HG03280 (cell line): ENCODE results near the gene TNRC6C.
"Not testable (repeated sequence)": the region's sequence is repeated elsewhere in the genome, so short reads cannot be mapped to it uniquely, and the experiment has no call there.

ENCODE experiments used
- ATAC-seq: cut with Tn5 transposase; IDR thresholded peaks from one replicate; pipeline ENCODE4 v1.9.1; 2021; ENCODE audit warnings: mild to moderate bottlenecking, moderate library complexity; ENCODE audit not compliant: unreplicated experiment

Gene TNRC6C

DNA sequence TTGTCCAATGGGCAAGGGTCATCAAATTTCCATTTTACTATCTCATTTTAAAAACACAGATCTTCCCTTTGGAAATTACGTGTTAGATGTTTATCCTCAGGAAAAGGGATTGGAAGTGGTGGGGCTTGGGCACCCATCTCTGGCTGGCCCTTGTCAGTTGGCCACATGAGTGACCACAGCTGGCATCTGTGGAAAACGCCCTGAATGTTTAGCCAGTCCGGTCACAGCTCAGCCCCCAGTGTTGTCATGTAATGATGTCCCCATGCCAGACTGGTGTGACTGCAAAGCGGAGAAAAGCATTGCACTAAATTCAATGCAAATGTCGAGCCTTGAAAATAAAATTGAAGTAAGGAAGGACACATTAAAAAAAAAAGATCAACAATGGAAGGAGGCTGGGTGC lies 117.0 kb downstream of the TNRC6C start:
- ATAC-seq = no peak

DNA sequence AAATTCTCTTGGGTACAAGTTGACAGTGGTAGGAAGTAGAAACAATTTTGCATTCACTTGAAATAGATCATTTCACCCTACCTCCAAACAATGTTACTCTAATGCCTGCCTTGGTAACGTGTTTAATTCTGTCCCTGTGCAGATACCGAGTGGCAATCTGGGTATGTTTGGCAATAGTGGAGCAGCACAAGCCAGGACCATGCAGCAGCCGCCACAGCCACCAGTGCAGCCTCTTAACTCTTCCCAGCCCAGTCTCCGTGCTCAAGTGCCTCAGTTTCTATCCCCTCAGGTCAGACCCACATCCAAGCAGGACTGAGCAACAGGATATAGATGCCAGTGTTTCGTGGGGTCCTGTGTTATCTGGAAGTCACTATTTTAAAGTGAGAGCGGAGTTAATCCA lies 120.8 kb downstream of the TNRC6C start:
- ATAC-seq = no peak

DNA sequence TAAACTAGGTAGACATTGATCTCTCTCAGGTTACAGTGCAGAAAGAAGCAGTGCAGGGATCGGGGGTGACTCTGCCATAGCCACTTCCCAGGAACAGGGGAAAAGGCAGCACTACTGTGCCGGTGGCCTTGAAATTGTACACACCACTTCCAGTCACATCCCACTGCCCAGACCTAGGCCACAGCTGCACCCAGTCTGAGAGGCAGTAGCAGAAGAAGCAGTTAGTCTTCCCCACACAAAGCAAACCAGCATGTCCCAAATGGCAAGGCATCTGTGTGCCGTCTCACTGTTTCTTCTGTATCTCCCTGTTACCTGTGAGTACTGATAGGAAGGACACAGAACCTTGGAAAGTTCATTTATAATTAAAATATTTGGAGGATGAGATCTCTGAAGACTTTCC lies 123.0 kb downstream of the TNRC6C start:
- no peak for ATAC-seq

GRCh38 chr17:78082355-78082872 lies 123.9 kb downstream of the TNRC6C start:
- not testable (repeated sequence) for ATAC-seq

DNA sequence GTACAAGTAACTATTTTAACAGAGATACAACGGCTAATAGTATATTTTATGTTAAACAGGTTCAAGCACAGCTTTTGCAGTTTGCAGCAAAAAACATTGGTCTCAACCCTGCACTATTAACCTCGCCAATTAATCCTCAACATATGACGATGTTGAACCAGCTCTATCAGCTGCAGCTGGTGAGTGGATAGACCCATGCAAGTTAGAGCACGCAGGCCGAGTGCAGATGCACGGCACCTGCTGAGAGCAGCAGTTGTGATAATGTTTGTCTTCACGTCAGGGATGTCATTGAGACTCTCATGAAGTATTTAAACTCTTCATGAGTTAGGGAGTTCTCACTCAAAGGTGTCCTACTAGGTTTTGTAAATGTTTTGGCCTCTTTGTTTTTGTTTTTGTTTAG lies 124.5 kb downstream of the TNRC6C start:
- no peak for ATAC-seq

DNA sequence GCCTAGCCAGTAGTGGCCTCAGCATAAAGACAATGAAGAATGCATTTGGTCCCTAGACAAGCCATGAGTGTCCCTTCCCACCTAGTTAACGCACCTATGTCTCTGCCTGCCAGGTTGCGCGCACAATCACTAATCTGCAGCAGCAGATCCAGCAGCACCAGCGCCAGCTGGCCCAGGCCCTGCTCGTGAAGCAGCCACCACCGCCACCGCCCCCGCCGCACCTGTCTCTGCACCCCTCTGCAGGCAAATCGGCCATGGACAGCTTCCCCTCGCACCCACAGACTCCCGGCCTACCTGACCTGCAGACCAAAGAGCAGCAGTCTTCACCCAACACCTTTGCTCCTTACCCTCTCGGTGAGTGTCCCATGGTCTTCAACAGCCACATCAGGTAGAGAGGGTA lies 128.2 kb downstream of the TNRC6C start:
- no peak for ATAC-seq

DNA sequence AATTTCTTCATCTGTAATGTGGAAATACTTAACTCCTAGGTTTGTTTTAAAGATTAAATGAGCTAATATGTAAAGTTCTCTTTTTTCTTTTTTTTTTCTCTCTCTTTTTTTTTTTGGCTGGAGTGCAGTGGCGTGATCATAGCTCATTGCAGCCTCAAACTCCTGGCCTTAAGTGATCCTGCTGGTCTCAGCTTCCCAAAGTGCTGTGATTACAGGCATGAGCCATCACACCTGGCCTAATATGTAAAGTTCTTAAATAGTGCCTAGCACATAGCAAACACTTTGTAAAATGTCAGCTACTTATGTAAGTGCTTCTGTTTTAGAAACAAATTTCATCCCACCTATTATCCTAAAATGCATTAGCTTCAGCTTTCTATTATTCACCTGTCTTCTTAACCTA lies 130.0 kb downstream of the TNRC6C start:
- no peak for ATAC-seq

DNA sequence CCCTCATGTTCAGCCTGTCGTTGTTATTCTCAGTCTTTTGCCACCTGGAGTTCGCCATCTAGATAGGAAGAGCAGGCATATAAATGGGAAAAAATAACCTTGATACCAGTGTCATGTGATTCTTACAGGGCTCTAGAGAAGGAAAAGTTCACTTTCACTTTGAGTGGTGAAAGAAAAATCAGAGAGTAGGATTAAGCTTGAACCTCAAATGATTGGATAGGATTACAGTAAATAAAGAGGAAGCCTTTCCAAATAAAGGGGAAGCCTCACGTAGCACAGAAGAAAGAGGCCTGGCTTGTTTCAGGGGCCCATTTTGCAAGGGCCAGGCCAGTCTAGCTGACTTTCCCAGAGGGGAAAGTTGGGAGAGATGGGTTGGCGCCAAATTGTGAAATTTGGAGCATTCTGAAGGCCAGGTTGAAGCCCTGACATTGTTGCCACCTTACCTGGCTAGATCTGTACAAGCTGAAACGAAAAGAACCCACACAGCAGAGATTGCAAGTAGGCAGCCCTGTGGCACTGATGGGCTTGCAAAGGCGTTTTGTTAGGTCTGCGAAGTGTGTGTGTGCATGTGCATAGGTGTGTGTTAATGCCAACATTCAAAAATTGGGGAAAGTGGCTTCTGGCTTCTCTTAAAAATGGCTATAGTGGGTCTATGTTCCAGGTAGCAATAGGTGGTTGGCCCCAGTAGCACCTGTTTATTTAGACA lies 131.2 kb downstream of the TNRC6C start:
- ATAC-seq = no peak

DNA sequence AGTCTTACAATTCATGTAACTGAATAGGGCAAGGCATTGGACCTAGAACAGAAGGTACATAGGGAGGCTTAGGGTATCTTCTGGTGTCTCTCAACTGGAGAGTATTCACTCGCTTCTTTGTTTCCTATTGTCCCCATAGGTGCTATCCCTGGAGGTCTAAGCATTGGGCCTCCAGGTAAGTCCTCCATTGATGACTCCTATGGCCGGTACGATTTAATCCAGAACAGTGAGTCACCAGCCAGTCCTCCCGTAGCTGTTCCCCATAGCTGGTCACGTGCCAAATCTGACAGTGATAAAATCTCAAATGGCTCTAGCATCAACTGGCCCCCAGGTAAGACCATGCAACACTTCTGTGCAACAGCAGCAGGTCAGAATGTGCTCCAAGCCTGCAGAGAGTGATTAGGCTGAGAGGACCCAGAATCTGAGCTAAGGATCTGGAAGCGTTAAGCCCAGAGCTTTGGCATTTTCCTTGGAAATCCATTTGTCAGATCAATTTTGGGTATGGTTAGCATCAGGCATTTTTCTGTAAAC lies 134.4 kb downstream of the TNRC6C start:
- ATAC-seq = no peak

- ATAC-seq = no peak
These were observed 136.5 kb downstream of the TNRC6C start for GRCh38 chr17:78095035-78095434.

DNA sequence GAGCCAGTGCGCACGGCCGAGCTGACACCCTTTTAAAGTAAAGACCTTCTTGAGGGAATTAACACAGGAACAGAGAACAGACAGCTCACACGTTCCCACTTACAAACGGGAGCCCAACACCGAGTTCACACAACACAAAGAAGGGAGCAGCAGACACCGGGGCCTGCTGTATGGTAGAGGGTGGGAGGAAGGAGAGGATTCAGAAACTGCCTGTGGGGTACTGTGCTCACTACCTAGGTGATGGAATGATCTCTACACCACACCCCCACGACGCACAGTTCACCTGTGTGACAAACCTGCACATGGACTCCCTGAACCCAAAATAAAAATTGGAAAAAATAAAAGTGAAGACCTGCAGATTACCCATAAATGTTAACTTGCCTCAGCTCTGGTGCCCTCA lies 137.6 kb downstream of the TNRC6C start:
- ATAC-seq = no peak

DNA sequence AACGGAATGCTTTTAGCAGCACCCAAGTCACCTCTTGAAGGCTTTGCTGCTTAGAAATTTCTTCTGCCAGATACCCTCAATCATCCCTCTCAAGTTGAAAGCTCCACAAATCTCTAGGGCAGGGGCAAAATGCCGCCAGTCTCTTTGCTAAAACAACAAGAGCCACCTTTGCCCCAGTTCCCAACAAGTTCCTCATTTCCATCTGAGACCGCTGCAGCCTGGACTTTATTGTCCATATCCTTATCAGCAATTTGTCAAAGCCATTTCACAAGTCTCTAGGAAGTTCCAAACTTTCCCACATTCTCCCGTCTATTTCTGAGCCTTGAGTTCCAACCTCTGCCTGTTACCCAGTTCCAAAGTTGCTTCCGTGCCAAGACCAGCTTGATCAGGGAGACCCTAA lies 142.6 kb downstream of the TNRC6C start:
- no peak for ATAC-seq

- ATAC-seq = no peak
These were observed 143.0 kb downstream of the TNRC6C start for GRCh38 chr17:78101542-78101941.

- no peak for ATAC-seq
These were observed 144.8 kb downstream of the TNRC6C start for GRCh38 chr17:78103311-78103710.

GRCh38 chr17:78104540-78104941 lies 146.0 kb downstream of the TNRC6C start:
- no peak for ATAC-seq

GRCh38 chr17:78105101-78105500 lies 146.6 kb downstream of the TNRC6C start:
- ATAC-seq = no peak

DNA sequence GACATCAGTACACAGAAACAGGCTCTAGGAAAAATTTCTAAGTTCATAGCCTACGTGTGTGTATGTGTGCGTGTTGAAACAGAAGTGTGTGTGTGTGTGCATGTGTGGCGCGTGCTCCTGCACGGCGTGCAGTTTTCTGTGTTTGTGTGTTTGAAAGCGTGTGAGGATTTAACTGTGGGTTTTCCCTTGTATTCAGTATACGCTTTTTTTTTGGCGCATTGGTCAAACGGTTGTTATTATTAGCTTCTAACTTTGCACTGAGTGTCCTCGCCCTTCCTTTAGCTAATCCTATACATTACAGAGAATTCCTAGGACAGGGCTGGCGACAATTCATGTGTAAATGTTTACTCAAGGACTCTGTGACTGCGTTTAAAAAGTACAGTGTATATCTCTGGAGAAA lies 147.0 kb downstream of the TNRC6C start:
- ATAC-seq = no peak

DNA sequence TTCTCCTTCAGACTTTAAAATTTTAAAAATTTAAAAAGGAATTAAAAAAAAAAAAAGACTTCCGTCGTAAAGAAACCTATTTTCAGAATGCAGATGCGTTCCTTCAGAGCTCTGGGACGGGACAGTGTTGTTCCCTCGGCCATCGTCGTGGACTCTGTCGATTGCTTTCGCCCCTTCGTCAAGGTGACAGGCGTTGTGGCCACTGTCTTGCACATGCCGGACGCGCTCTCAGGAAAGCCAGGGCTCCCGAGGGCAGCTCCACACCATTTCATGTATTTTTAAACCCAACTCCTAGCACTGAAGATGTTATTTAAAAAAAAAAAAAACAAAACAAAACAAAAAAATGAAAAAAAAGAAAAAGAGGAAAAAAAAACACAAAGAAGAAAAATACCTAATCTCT lies 147.7 kb downstream of the TNRC6C start:
- no peak for ATAC-seq

GRCh38 chr17:78107457-78107856 lies 149.0 kb downstream of the TNRC6C start:
- no peak for ATAC-seq

DNA sequence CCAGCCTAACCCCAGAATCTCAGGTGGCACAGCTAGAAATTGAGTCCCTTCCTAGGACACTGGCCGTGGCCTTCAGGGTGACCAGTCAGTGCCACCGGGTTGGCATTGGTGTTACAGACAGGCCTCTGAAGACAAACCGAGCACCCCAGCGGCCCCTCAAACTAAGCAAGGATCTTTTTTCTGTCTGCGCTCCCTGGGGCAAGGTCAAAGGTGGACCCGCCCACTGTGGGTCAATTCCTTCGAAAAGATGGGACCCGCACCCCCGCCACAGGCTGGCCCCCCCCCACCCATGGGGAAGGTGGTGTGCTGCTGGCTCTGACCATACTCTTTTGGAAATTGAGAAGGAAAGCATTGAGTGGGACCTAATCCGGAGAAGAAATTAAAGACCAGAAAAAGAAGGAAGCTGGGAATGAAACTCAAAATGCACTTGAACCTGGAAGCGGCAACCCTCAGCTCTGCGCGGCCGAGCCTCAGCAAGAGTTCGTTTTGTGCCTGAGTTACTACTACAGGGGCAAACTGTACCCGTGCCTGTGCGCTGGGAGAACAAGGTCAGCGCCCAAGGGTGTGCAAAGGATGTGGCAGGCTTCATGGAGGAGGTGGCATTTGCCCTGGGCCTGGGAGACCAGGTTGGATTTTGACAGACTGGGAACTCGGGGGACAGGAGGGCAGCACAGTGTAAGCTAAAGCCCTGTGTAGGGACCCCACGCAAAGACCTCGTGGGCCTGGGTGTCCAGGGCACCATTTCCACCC lies 149.6 kb downstream of the TNRC6C start:
- no peak for ATAC-seq

DNA sequence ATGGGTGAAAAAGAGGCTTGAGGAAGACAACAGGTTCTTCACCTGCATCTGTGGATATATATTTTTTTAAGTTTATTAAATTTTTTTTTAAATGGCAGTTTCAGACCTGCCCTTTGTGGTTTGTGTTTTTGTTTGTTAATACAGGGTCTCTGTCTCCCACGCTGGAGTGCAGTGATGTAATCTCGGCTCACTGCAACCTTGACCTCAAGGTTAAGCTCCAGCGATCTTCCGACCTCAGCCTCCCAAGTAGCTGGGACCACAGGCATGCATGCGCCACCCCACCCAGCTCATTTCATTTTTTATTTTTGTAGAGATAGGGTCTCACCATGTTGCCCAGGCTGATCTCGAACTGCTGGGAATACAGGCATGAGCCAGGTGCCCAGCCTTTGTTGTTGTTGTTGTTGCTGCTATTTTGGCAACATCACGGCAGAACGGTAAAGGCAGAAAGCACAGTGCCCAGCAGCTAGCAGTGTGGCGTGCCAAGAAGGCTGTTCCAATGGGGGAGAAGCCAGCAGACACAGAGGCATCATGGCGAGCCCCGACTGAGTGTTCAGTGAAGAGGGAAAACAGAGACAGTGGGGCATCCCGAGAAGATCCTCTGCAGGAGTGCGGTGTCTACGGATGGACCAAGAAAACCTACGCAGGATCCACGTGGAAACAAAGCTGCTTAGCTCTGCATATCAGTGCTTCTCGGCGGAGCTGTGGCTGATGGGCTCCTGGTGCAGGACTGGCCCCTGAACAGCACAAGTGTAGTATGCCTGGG lies 150.4 kb downstream of the TNRC6C start:
- no peak for ATAC-seq

DNA sequence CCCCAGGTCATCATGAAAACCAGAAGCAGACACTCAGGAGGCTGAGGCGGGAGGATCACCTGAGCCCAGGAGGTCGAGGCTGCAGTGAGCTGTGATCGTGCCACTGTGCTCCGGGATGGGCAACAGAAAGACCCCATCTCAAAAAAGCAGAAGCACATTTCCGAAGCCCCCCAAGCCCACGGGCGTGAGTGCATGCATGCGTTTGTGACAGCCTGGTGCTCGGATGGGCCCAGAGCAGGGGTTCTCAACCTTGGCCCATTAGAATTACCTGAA lies 150.9 kb downstream of the TNRC6C start:
- ATAC-seq = no peak
